AG08396 (cell line): ENCODE results near the gene SSH2.
"Not testable (repeated sequence)": the region's sequence is repeated elsewhere in the genome, so short reads cannot be mapped to it uniquely, and the experiment has no call there.

Experiments used
- DNase-seq: peaks from one replicate; pipeline ENCODE4 v3.0.0; 2012; ENCODE audit warnings: low spot score, mixed read lengths

The SSH2 gene

GRCh38 chr17:29837531-29837930, 92.5 kb downstream of the SSH2 start:
- DNase-seq = no peak

- no peak for DNase-seq
Measured at GRCh38 chr17:29836643-29837042, 93.4 kb downstream of the SSH2 start.

- DNase-seq = peak; percentile 30
Measured at GRCh38 chr17:29835435-29836351, 94.3 kb downstream of the SSH2 start.

- DNase-seq = no peak
Measured at GRCh38 chr17:29833801-29834200, 96.2 kb downstream of the SSH2 start.

- no peak for DNase-seq
Measured at GRCh38 chr17:29828676-29829284, 101.2 kb downstream of the SSH2 start.

GRCh38 chr17:29827179-29827578, 102.8 kb downstream of the SSH2 start:
- DNase-seq = no peak

GRCh38 chr17:29826114-29826692, 103.8 kb downstream of the SSH2 start:
- no peak for DNase-seq

GRCh38 chr17:29825604-29826003, 104.4 kb downstream of the SSH2 start:
- no peak for DNase-seq

- DNase-seq = no peak
Measured at GRCh38 chr17:29821897-29822296, 108.1 kb downstream of the SSH2 start.

GRCh38 chr17:29820425-29820824, 109.6 kb downstream of the SSH2 start:
- no peak for DNase-seq

- DNase-seq = peak; percentile 64
Measured at GRCh38 chr17:29807520-29808361, 122.3 kb downstream of the SSH2 start.

GRCh38 chr17:29802246-29802645, 127.8 kb downstream of the SSH2 start:
- DNase-seq = no peak

- no peak for DNase-seq
Measured at GRCh38 chr17:29800457-29800856, 129.6 kb downstream of the SSH2 start.

GRCh38 chr17:29796652-29797051, 133.4 kb downstream of the SSH2 start:
- no peak for DNase-seq

GRCh38 chr17:29793501-29793900, 136.5 kb downstream of the SSH2 start:
- DNase-seq = no peak

GRCh38 chr17:29791336-29792080, 138.5 kb downstream of the SSH2 start:
- no peak for DNase-seq

- no peak for DNase-seq
Measured at GRCh38 chr17:29789196-29790170, 140.5 kb downstream of the SSH2 start.

- no peak for DNase-seq
Measured at GRCh38 chr17:29787995-29788394, 142.0 kb downstream of the SSH2 start.

GRCh38 chr17:29782917-29783316, 147.1 kb downstream of the SSH2 start:
- no peak for DNase-seq

- DNase-seq = not testable (repeated sequence)
Measured at GRCh38 chr17:29779812-29780190, 150.2 kb downstream of the SSH2 start.
